ENCODE measurements around the gene RNLS. TPM values are rescaled to one million over a fixed set of nuclear protein-coding genes. Genes with fewer than 3 reads are reported as not detected.

The RNLS gene
- total RNA-seq, 1 experiment from 2014 or later: 11.4 TPM

GRCh38 chr10:88536437-88536836 lies 46.7 kb downstream of the RNLS start:
- no TSS peak for BruUV-seq (replicated peaks)
- DNase-seq (ENCODE audit: low read depth, low spot score) (no peak), ATAC-seq (no peak)
- no peaks in the 10 kb centered on the region for H3K9me3 ChIP-seq (ENCODE audit: control insufficient read depth, insufficient read depth, low read depth, low read length)
- CTCF ChIA-PET: no interaction called here
- in situ Hi-C loops (cut with HindIII; ENCODE audit: low pct_unique_long_range_greater_than_20kb, low sequenced_read_pairs): no loop called here
- H3K4me1 ChIP-seq (ENCODE audit: control insufficient read depth, insufficient read depth, low read length): no peaks in the 10 kb centered on the region
- H3K4me3 ChIP-seq (ENCODE audit: low read depth in 2 of 2, low read length in 2 of 2): no peak overlapping the region
- TF ChIP-seq CTCF (IDR thresholded peaks at IDR 0.05) (no peak), REST (IDR thresholded peaks at IDR 0.05; ENCODE audit: insufficient read depth in 1 of 2, low read depth in 2 of 2, low read length in 1 of 2) (no peak), TCF7L2 (IDR thresholded peaks at IDR 0.05; ENCODE audit: low read depth, low read length) (no peak), SIN3A (IDR thresholded peaks at IDR 0.05; ENCODE audit: borderline replicate concordance, insufficient read depth, low read depth, low read length) (no peak), POLR2AphosphoS5 (IDR thresholded peaks at IDR 0.05; ENCODE audit: low read depth, low read length) (no peak)
- no peak overlapping the region for H3K27ac ChIP-seq (ENCODE audit: low read length)
- intact Hi-C loops (cut with micrococcal nuclease; ENCODE audit: unreplicated experiment): no loop called here
- H3K27me3 ChIP-seq (ENCODE audit: control insufficient read depth, insufficient read depth, low read length): peaks cover 2% of the 10 kb centered on the region; the same call in 1 of the 2 replicates
- POLR2A ChIA-PET: no interaction called here
- no peaks in the 10 kb centered on the region for H3K36me3 ChIP-seq (ENCODE audit: control insufficient read depth, insufficient read depth, low read length)

DNA sequence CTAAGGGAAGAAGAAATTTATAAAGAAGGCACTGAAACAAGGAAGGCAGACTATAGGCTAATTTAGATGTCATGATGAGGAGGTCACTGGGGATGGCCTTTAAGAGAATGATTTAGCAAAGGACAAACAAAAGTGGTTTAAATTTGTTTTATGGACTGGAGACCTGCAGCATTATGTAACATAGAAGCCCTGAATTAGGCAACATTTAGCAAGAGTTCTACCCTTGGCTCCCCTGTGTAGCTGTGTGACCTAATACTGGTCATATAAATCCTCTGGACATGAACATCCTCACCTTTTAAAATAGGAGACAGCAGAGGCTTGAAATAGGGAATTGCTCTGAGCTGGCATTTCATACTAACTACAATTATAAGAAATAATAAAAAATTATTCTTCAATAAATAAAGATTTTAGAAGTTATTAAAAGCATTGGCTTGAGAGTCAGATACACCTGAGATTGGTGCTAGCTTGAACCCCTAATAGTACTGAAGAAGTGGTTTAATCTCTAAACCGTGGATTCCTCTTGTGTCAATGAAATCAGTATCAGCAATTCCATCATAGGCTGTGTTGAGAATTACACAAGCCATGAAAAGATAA lies 48.9 kb downstream of the RNLS start:
- no TSS peak for BruUV-seq (replicated peaks)

GRCh38 chr10:88531392-88532052 lies 51.6 kb downstream of the RNLS start:
- no peaks in the 10 kb centered on the region for H3K9me3 ChIP-seq (ENCODE audit: control insufficient read depth, insufficient read depth, low read depth, low read length)
- intact Hi-C loops (cut with micrococcal nuclease; ENCODE audit: unreplicated experiment): no loop called here
- DNase-seq (ENCODE audit: low read depth, low spot score): no peak
- H3K4me1 ChIP-seq (ENCODE audit: control insufficient read depth, insufficient read depth, low read length): no peaks in the 10 kb centered on the region
- TF ChIP-seq TCF7L2 (IDR thresholded peaks at IDR 0.05; ENCODE audit: low read depth, low read length) (no peak), CTCF (IDR thresholded peaks at IDR 0.05) (no peak), POLR2AphosphoS5 (IDR thresholded peaks at IDR 0.05; ENCODE audit: low read depth, low read length) (no peak), SIN3A (IDR thresholded peaks at IDR 0.05; ENCODE audit: borderline replicate concordance, insufficient read depth, low read depth, low read length) (no peak), REST (IDR thresholded peaks at IDR 0.05; ENCODE audit: insufficient read depth in 1 of 2, low read depth in 2 of 2, low read length in 1 of 2) (no peak)
- H3K27ac ChIP-seq (ENCODE audit: low read length): no peak overlapping the region
- H3K36me3 ChIP-seq (ENCODE audit: control insufficient read depth, insufficient read depth, low read length): no peaks in the 10 kb centered on the region
- CTCF ChIA-PET: no interaction called here
- no peak overlapping the region for H3K4me3 ChIP-seq (ENCODE audit: low read depth in 2 of 2, low read length in 2 of 2)
- peaks cover 2% of the 10 kb centered on the region; the same call in 1 of the 2 replicates for H3K27me3 ChIP-seq (ENCODE audit: control insufficient read depth, insufficient read depth, low read length)
- in situ Hi-C loops (cut with HindIII; ENCODE audit: low pct_unique_long_range_greater_than_20kb, low sequenced_read_pairs): no loop called here
- POLR2A ChIA-PET: interaction anchor here (0.6 kb wide), 1 partner anchor 423 kb away, joined by 3 read pairs; no protein-coding TSS in a partner anchor
- ATAC-seq: no peak
- BruUV-seq (replicated peaks): no TSS peak

More for the DNA sequence above, 48.9 kb downstream of the RNLS start:
- in situ Hi-C loops (cut with HindIII; ENCODE audit: low pct_unique_long_range_greater_than_20kb, low sequenced_read_pairs) (no loop called here), intact Hi-C loops (cut with micrococcal nuclease; ENCODE audit: unreplicated experiment) (no loop called here)
- DNase-seq (ENCODE audit: low read depth, low spot score) (no peak), ATAC-seq (no peak)
- ChIA-PET CTCF (no interaction called here), POLR2A (no interaction called here)
- H3K27me3 ChIP-seq (ENCODE audit: control insufficient read depth, insufficient read depth, low read length): peaks cover 2% of the 10 kb centered on the region; the same call in 1 of the 2 replicates
- no peak overlapping the region for H3K4me3 ChIP-seq (ENCODE audit: low read depth in 2 of 2, low read length in 2 of 2)
- no peak overlapping the region for H3K27ac ChIP-seq (ENCODE audit: low read length)
- H3K9me3 ChIP-seq (ENCODE audit: control insufficient read depth, insufficient read depth, low read depth, low read length): no peaks in the 10 kb centered on the region
- TF ChIP-seq TCF7L2 (IDR thresholded peaks at IDR 0.05; ENCODE audit: low read depth, low read length): no peak
- no peaks in the 10 kb centered on the region for H3K36me3 ChIP-seq (ENCODE audit: control insufficient read depth, insufficient read depth, low read length)
- H3K4me1 ChIP-seq (ENCODE audit: control insufficient read depth, insufficient read depth, low read length): no peaks in the 10 kb centered on the region

Measured in Panc1 (cell line).